GM18858 (cell line): Measurements from ENCODE around the gene ZNF410.

Experiments used
- ATAC-seq: cut with Tn5 transposase; IDR thresholded peaks from one replicate; pipeline ENCODE4 v1.9.1; 2021; ENCODE audit not compliant: unreplicated experiment

Gene ZNF410

GRCh38 chr14:73949752-73950734 lies 63.4 kb downstream of the ZNF410 start, which contains the start of the genes COQ6 and FAM161B:
COQ6 (plus strand) TSS chr14:73950302; CDS start chr14:73950333, 31 bp downstream.
FAM161B (minus strand) TSS chr14:73950094; CDS start chr14:73950026, 68 bp downstream.
- ATAC-seq = peak; percentile 86

GRCh38 chr14:73953731-73954130 lies 67.1 kb downstream of the ZNF410 start:
- ATAC-seq = no peak

GRCh38 chr14:73955674-73956073 lies 69.0 kb downstream of the ZNF410 start:
- ATAC-seq = no peak

GRCh38 chr14:73958591-73958990 lies 71.9 kb downstream of the ZNF410 start:
- ATAC-seq = no peak

GRCh38 chr14:73961192-73961591 lies 74.5 kb downstream of the ZNF410 start:
- ATAC-seq = no peak

GRCh38 chr14:73965216-73965615 lies 78.6 kb downstream of the ZNF410 start:
- ATAC-seq = no peak

- ATAC-seq = no peak
These were observed 82.2 kb downstream of the ZNF410 start for GRCh38 chr14:73968885-73969284.

- ATAC-seq = no peak
These were observed 86.8 kb downstream of the ZNF410 start for GRCh38 chr14:73973497-73973896.

- no peak for ATAC-seq
These were observed 89.5 kb downstream of the ZNF410 start for GRCh38 chr14:73976125-73976524.

- no peak for ATAC-seq
These were observed 91.2 kb downstream of the ZNF410 start for GRCh38 chr14:73977896-73978295.
